Measurements from ENCODE around the gene MDP1.
"Not testable (repeated sequence)": the region's sequence is repeated elsewhere in the genome, so short reads cannot be mapped to it uniquely, and the experiment has no call there.

The MDP1 gene

GRCh38 chr14:24226473-24226872 lies 10.6 kb upstream of the MDP1 start:
- Histone ChIP-seq H3K79me2 (ENCODE audit: insufficient read depth, low read depth) (peaks cover 11% of the 10 kb centered on the region; the same call in 1 of the 2 replicates), H4K20me1 (ENCODE audit: insufficient read depth) (no peaks in the 10 kb centered on the region), H3K4me1 (ENCODE audit: low read depth, poor library complexity, severe bottlenecking) (no peaks in the 10 kb centered on the region), H3K4me3 (IDR thresholded peaks at IDR 0.05; ENCODE audit: insufficient read depth, low read depth, low read length) (no peak overlapping the region), H3K4me2 (no peak overlapping the region), H2AFZ (ENCODE audit: low read depth) (no peak overlapping the region), H3K27ac (no peak overlapping the region), H3K36me3 (ENCODE audit: insufficient read depth) (no peaks in the 10 kb centered on the region), H3K27me3 (ENCODE audit: insufficient read depth, low read depth) (no peaks in the 10 kb centered on the region), H3K9ac (no peak overlapping the region)
- no peak for TF ChIP-seq CTCF (conservative IDR thresholded peaks at IDR 0.05; ENCODE audit: low read depth, low read length)

- Histone ChIP-seq H3K79me2 (ENCODE audit: insufficient read depth, low read depth) (peaks cover 5% of the 10 kb centered on the region; the same call in 1 of the 2 replicates), H3K4me1 (ENCODE audit: low read depth, poor library complexity, severe bottlenecking) (no peaks in the 10 kb centered on the region), H4K20me1 (ENCODE audit: insufficient read depth) (no peaks in the 10 kb centered on the region), H3K4me3 (IDR thresholded peaks at IDR 0.05; ENCODE audit: insufficient read depth, low read depth, low read length) (no peak overlapping the region), H2AFZ (ENCODE audit: low read depth) (no peak overlapping the region), H3K9ac (no peak overlapping the region), H3K27ac (no peak overlapping the region), H3K36me3 (ENCODE audit: insufficient read depth) (no peaks in the 10 kb centered on the region), H3K4me2 (no peak overlapping the region), H3K27me3 (ENCODE audit: insufficient read depth, low read depth) (no peaks in the 10 kb centered on the region)
- no peak for TF ChIP-seq CTCF (conservative IDR thresholded peaks at IDR 0.05; ENCODE audit: low read depth, low read length)
Observed at GRCh38 chr14:24224618-24225071, 8.8 kb upstream of the MDP1 start.

GRCh38 chr14:24222987-24223386 lies 7.1 kb upstream of the MDP1 start:
- not testable (repeated sequence) for H3K36me3 ChIP-seq (ENCODE audit: insufficient read depth); H3K4me3 ChIP-seq (IDR thresholded peaks at IDR 0.05; ENCODE audit: insufficient read depth, low read depth, low read length); H3K27ac ChIP-seq; H3K4me2 ChIP-seq; H2AFZ ChIP-seq (ENCODE audit: low read depth); H3K79me2 ChIP-seq (ENCODE audit: insufficient read depth, low read depth); H3K27me3 ChIP-seq (ENCODE audit: insufficient read depth, low read depth); H3K9ac ChIP-seq; H4K20me1 ChIP-seq (ENCODE audit: insufficient read depth); H3K4me1 ChIP-seq (ENCODE audit: low read depth, poor library complexity, severe bottlenecking)

- H4K20me1 ChIP-seq (ENCODE audit: insufficient read depth) = no peaks in the 10 kb centered on the region
- TF ChIP-seq CTCF (conservative IDR thresholded peaks at IDR 0.05; ENCODE audit: low read depth, low read length) = no peak
- H3K27ac ChIP-seq = no peak overlapping the region
- no peaks in the 10 kb centered on the region for H3K36me3 ChIP-seq (ENCODE audit: insufficient read depth)
- H3K4me3 ChIP-seq (IDR thresholded peaks at IDR 0.05; ENCODE audit: insufficient read depth, low read depth, low read length) = no peak overlapping the region
- H3K9ac ChIP-seq = no peak overlapping the region
- H3K27me3 ChIP-seq (ENCODE audit: insufficient read depth, low read depth) = no peaks in the 10 kb centered on the region
- no peak overlapping the region for H3K4me2 ChIP-seq
- H2AFZ ChIP-seq (ENCODE audit: low read depth) = no peak overlapping the region
- H3K4me1 ChIP-seq (ENCODE audit: low read depth, poor library complexity, severe bottlenecking) = peaks cover 11% of the 10 kb centered on the region
- H3K79me2 ChIP-seq (ENCODE audit: insufficient read depth, low read depth) = peaks cover 5% of the 10 kb centered on the region; the same call in 1 of the 2 replicates
Observed at GRCh38 chr14:24219521-24219920, 3.7 kb upstream of the MDP1 start.

GRCh38 chr14:24219080-24219479 lies 3.2 kb upstream of the MDP1 start:
- no peak for TF ChIP-seq CTCF (conservative IDR thresholded peaks at IDR 0.05; ENCODE audit: low read depth, low read length)
- Histone ChIP-seq H3K4me1 (ENCODE audit: low read depth, poor library complexity, severe bottlenecking) (peaks cover 16% of the 10 kb centered on the region), H3K9ac (no peak overlapping the region), H4K20me1 (ENCODE audit: insufficient read depth) (no peaks in the 10 kb centered on the region), H3K27me3 (ENCODE audit: insufficient read depth, low read depth) (no peaks in the 10 kb centered on the region), H3K36me3 (ENCODE audit: insufficient read depth) (no peaks in the 10 kb centered on the region), H3K4me3 (IDR thresholded peaks at IDR 0.05; ENCODE audit: insufficient read depth, low read depth, low read length) (no peak overlapping the region), H3K4me2 (no peak overlapping the region), H3K79me2 (ENCODE audit: insufficient read depth, low read depth) (peaks cover 5% of the 10 kb centered on the region; the same call in 1 of the 2 replicates), H2AFZ (ENCODE audit: low read depth) (no peak overlapping the region), H3K27ac (no peak overlapping the region)

GRCh38 chr14:24216876-24217275 lies 1.0 kb upstream of the MDP1 start:
- not testable (repeated sequence) for H3K4me3 ChIP-seq (IDR thresholded peaks at IDR 0.05; ENCODE audit: insufficient read depth, low read depth, low read length); H3K27me3 ChIP-seq (ENCODE audit: insufficient read depth, low read depth); H3K36me3 ChIP-seq (ENCODE audit: insufficient read depth); H3K9ac ChIP-seq; H4K20me1 ChIP-seq (ENCODE audit: insufficient read depth); H2AFZ ChIP-seq (ENCODE audit: low read depth); H3K4me2 ChIP-seq
- Histone ChIP-seq H3K79me2 (ENCODE audit: insufficient read depth, low read depth) (peaks cover 10% of the 10 kb centered on the region; the same call in 1 of the 2 replicates), H3K27ac (peak overlapping the region; percentile 58; the same call in 1 of the 2 replicates), H3K4me1 (ENCODE audit: low read depth, poor library complexity, severe bottlenecking) (peaks cover 22% of the 10 kb centered on the region)

All from KMS-11 (cell line).